Spleen (tissue), 11 donors: ENCODE measurements around the gene TLR9. TPM values are rescaled to one million over a fixed set of nuclear protein-coding genes. Genes with fewer than 3 reads are reported as not detected.

Source experiments
- DNase-seq: peaks from one replicate; pipeline ENCODE4 v3.0.0-alpha.2; 2020
- H3K27ac ChIP-seq, 8 donors: fragments of 200-600 bp; sonication (generic) in 7 of 8; 1 replicate in 4 of 8; 2 replicates in 4 of 8; pipeline versions ENCODE4 v1.5.0 to v1.8.0; 2016 to 2021; ENCODE audit warnings: inconsistent platforms in 4 of 8, mild to moderate bottlenecking in 4 of 8, moderate library complexity in 1 of 8
- H3K27me3 ChIP-seq, 7 donors: fragments of 200-600 bp; sonication (generic) in 6 of 7; replicated peaks in 1 of 7; 1 replicate in 4 of 7; 2 replicates in 3 of 7; pipeline versions ENCODE4 v1.5.0 to v1.8.0; 2016 to 2021; ENCODE audit warnings: inconsistent platforms in 3 of 7, mild to moderate bottlenecking in 1 of 7
- H3K36me3 ChIP-seq, 6 donors: fragments of 200-600 bp; sonication (generic) in 5 of 6; 1 replicate in 4 of 6; 2 replicates in 2 of 6; pipeline versions ENCODE4 v1.5.0 to v1.8.0; 2016 to 2021; ENCODE audit warnings: inconsistent platforms in 2 of 6
- H3K4me1 ChIP-seq, 6 donors: fragments of 200-600 bp; sonication (generic) in 5 of 6; 1 replicate in 3 of 6; 2 replicates in 3 of 6; pipeline versions ENCODE4 v1.5.0 to v1.8.0; 2016 to 2021; ENCODE audit warnings: inconsistent platforms in 3 of 6
- H3K4me3 ChIP-seq, 8 donors: fragments of 200-600 bp; sonication (generic) in 7 of 8; 1 replicate in 4 of 8; 2 replicates in 4 of 8; pipeline versions ENCODE4 v1.5.0 to v1.8.0; 2016 to 2021; ENCODE audit warnings: inconsistent platforms in 4 of 8, mild to moderate bottlenecking in 4 of 8, moderate library complexity in 2 of 8
- H3K9me3 ChIP-seq, 8 donors: fragments of 200-600 bp; sonication (generic) in 7 of 8; 1 replicate in 4 of 8; 2 replicates in 4 of 8; pipeline versions ENCODE4 v1.5.0 to v1.8.0; 2016 to 2021; ENCODE audit warnings: inconsistent platforms in 4 of 8
- CTCF ChIP-seq, 11 experiments: fragments of 200-600 bp in 7 of 11; fragments of 450-650 bp in 4 of 11; sonication (generic) in 4 of 11; IDR thresholded peaks in 8 of 11; conservative IDR thresholded peaks in 3 of 11; 1 replicate in 7 of 11; 2 replicates in 4 of 11; pipeline versions ENCODE4 v1.4.0 to v1.8.0; 2016 to 2021; ENCODE audit warnings: antibody characterized with exemption in 11 of 11, inconsistent platforms in 4 of 11, mild to moderate bottlenecking in 1 of 11
- POLR2A ChIP-seq, 3 donors: fragments of 450-650 bp; IDR thresholded peaks; one replicate each; pipeline ENCODE4 v1.5.1; 2017; ENCODE audit warnings: antibody characterized with exemption in 3 of 3, mild to moderate bottlenecking in 1 of 3
- POLR2AphosphoS5 ChIP-seq, 3 donors: sonication (generic); formaldehyde crosslinking; IDR thresholded peaks; one replicate each; pipeline ENCODE4 v1.5.1; 2017; ENCODE audit warnings: antibody characterized with exemption in 3 of 3
- WGBS, 5 donors: extraction: QIAGEN DNeasy Blood & Tissue Kit in 3 of 5; methylation state at CpG; one replicate each; pipeline versions ENCODE4 v1.1.5 to v1.1.7; 2013 to 2018; 5-methylcytosine and 5-hydroxymethylcytosine counted together
- intact Hi-C: fragments of 100-400 bp; cut with DNase I; formaldehyde crosslinking; loops from one replicate; pipeline ENCODE4 v1.15.0; 2023; ENCODE audit warnings: low total_unique reads
- polyA plus RNA-seq, 3 donors: library from polyadenylated mRNA; stranded (reverse); fragments of 200-250 nt; gene quantifications; one replicate each; pipeline ENCODE4 v1.2.1, GENCODE V29; 2013
- total RNA-seq, 7 donors: library from RNA; depleted of rRNA in 3 of 7; stranded (reverse); fragments of >200 nt in 3 of 7; fragmentation: NEBNext Ultra II Directional in 4 of 7; extraction: Animal tissue kit (Norgen Biotek cat#: 25700) in 4 of 7; gene quantifications; one replicate each; pipeline versions ENCODE4 v1.1.0 to v1.2.1, GENCODE V29; 2016 to 2021
- donor health status: healthy with polysubstance abuse.
- donor health status: DM: no; HTN: no; CAD: no; lungs with moderate emphysema.
- donor health status: DM: no; HTN: no; CAD: no.
- donor health status: Bipolar disorder and iron deficiency.
- donor health status: healthy.
- donor health status: DM: no; HTN: no; CAD: no.
- donor health status: DM: yes; HTN: yes; CAD: no.

The TLR9 gene
- total and polyA plus RNA-seq, 10 donors: 0.55 to 7.7 (median 3.8) TPM; not detected in 1

GRCh38 chr3:52222319-52223221 is 2.9 kb downstream of the TLR9 start:
- peak; percentile 76 for DNase-seq
- Histone ChIP-seq H3K4me1 (peaks cover 37 to 100% (median 90%) of the 10 kb centered on the region in 6 donors), H3K27ac (peak overlapping the region in 3 of 8 donors; percentile 48 to 67 (median 61)), H3K9me3 (no peaks in the 10 kb centered on the region), H3K27me3 (no peaks in the 10 kb centered on the region), H3K36me3 (peaks cover 0 to 53% (median 0%) of the 10 kb centered on the region in 6 donors), H3K4me3 (peak overlapping the region in 3 of 8 donors; percentile 7 to 50 (median 11))
- TF ChIP-seq POLR2A (IDR thresholded peaks at IDR 0.05): no peak
- TF ChIP-seq CTCF (IDR thresholded peaks at IDR 0.05 in 8 of 11, conservative IDR thresholded peaks at IDR 0.05 in 3 of 11): no peak
- no peak for TF ChIP-seq POLR2AphosphoS5 (IDR thresholded peaks at IDR 0.05)
- 87 to 97% (median 88%) methylated on average over 32 to 41 of the region's 41 CpGs for WGBS, 5 donors
- intact Hi-C loops: no loop called here

GRCh38 chr3:52221563-52222318 is 3.7 kb downstream of the TLR9 start:
- TF ChIP-seq CTCF (IDR thresholded peaks at IDR 0.05 in 8 of 11, conservative IDR thresholded peaks at IDR 0.05 in 3 of 11): no peak
- no peak for TF ChIP-seq POLR2A (IDR thresholded peaks at IDR 0.05)
- peak; percentile 26 to 55 (median 45) for TF ChIP-seq POLR2AphosphoS5 (IDR thresholded peaks at IDR 0.05)
- intact Hi-C loops: no loop called here
- 67 to 78% (median 74%) methylated on average over 15 to 34 of the region's 34 CpGs for WGBS, 5 donors
- H3K36me3 ChIP-seq: peaks cover 0 to 46% (median 0%) of the 10 kb centered on the region in 6 donors
- H3K9me3 ChIP-seq: no peaks in the 10 kb centered on the region
- peak overlapping the region in 3 of 8 donors; percentile 7 to 50 (median 11) for H3K4me3 ChIP-seq
- H3K27me3 ChIP-seq: no peaks in the 10 kb centered on the region
- peak; percentile 88 for DNase-seq
- peaks cover 42 to 100% (median 92%) of the 10 kb centered on the region in 6 donors for H3K4me1 ChIP-seq
- peak overlapping the region in 3 of 8 donors; percentile 48 to 67 (median 61) for H3K27ac ChIP-seq

- WGBS, 5 donors: 79 to 92% (median 86%) methylated on average over 10 to 27 of the region's 27 CpGs
- DNase-seq: peak; percentile 79
- Histone ChIP-seq H3K4me3 (peak overlapping the region in 1 of 8 donors; percentile 50), H3K9me3 (no peaks in the 10 kb centered on the region), H3K27ac (peak overlapping the region in 4 of 8 donors; percentile 5 to 67 (median 54)), H3K27me3 (no peaks in the 10 kb centered on the region), H3K4me1 (peaks cover 46 to 100% (median 92%) of the 10 kb centered on the region in 6 donors), H3K36me3 (peaks cover 0 to 47% (median 0%) of the 10 kb centered on the region in 6 donors)
- TF ChIP-seq CTCF (IDR thresholded peaks at IDR 0.05 in 8 of 11, conservative IDR thresholded peaks at IDR 0.05 in 3 of 11): no peak
- TF ChIP-seq POLR2AphosphoS5 (IDR thresholded peaks at IDR 0.05): peak in 1 of 3 donors; percentile 16
- no peak for TF ChIP-seq POLR2A (IDR thresholded peaks at IDR 0.05)
- intact Hi-C loops: no loop called here
Measured at GRCh38 chr3:52221141-52221562, 4.3 kb downstream of the TLR9 start.
